ENCODE measurements around the gene CRYL1.

GRCh38 chr13:20398459-20398858 lies 127.2 kb downstream of the CRYL1 start:
- TF ChIP-seq PAX8 (CRISPR knock-in tag; IDR thresholded peaks at IDR 0.05; ENCODE audit: borderline replicate concordance) (no peak), TCF7L2 (IDR thresholded peaks at IDR 0.05; ENCODE audit: low read depth, low read length) (no peak), PCBP1 (IDR thresholded peaks at IDR 0.05; ENCODE audit: borderline replicate concordance, low read depth, low read length) (no peak), TP53 (CRISPR knock-in tag; conservative IDR thresholded peaks at IDR 0.05) (no peak)

Measured in HepG2 (cell line).